Neural cell (in vitro differentiated cells): ENCODE results near the gene FAM219A. TPM values are rescaled to one million over a fixed set of nuclear protein-coding genes. Genes with fewer than 3 reads are reported as not detected.

Experiments used
- H2AFZ ChIP-seq: fragments of 200-600, 300-800 bp; sonication (generic), shearing (Covaris generic); 2 replicates; pipeline ENCODE4 v1.6.0; 2014; ENCODE audit warnings: low read depth, mild to moderate bottlenecking, antibody characterized with exemption, low read length, moderate library complexity
- H3F3A ChIP-seq: fragments of 200-600 bp; shearing (Covaris generic); 2 replicates; pipeline ENCODE4 v1.6.1; 2016; ENCODE audit warnings: mild to moderate bottlenecking, moderate library complexity, mixed read lengths, antibody characterized with exemption, low read length; ENCODE audit not compliant: insufficient read depth, poor library complexity, severe bottlenecking
- H3K27ac ChIP-seq: fragments of 200-600, 300-800 bp; sonication (generic), shearing (Covaris generic); 2 replicates; pipeline ENCODE4 v1.5.1; 2014; ENCODE audit warnings: mild to moderate bottlenecking, low read length, moderate library complexity
- H3K27me3 ChIP-seq: fragments of 300-800, 200-600 bp; sonication (generic), shearing (Covaris generic); 2 replicates; pipeline ENCODE4 v1.6.0; 2014; ENCODE audit warnings: mild to moderate bottlenecking, low read depth, low read length, moderate library complexity; ENCODE audit not compliant: insufficient read depth
- H3K36me3 ChIP-seq: fragments of 300-800, 200-600 bp; sonication (generic), shearing (Covaris generic); 2 replicates; pipeline ENCODE4 v1.5.1; 2014; ENCODE audit warnings: mild to moderate bottlenecking, antibody characterized with exemption, low read length, moderate library complexity; ENCODE audit not compliant: insufficient read depth
- H3K4me2 ChIP-seq: fragments of 300-800, 200-600 bp; sonication (generic), shearing (Covaris generic); 2 replicates; pipeline ENCODE4 v1.6.0; 2014; ENCODE audit warnings: mild to moderate bottlenecking, low read length
- H3K4me3 ChIP-seq: fragments of 300-800, 200-600 bp; sonication (generic), shearing (Covaris generic); 2 replicates; pipeline ENCODE4 v1.5.1; 2014; ENCODE audit warnings: mild to moderate bottlenecking, low read length, moderate library complexity
- H3K79me2 ChIP-seq: fragments of 200-600 bp; shearing (Covaris generic); replicated peaks from 2 replicates; pipeline ENCODE4 v1.6.0; 2014; ENCODE audit warnings: mild to moderate bottlenecking, low read length, moderate library complexity; ENCODE audit not compliant: insufficient read depth
- H3K9ac ChIP-seq: fragments of 300-800, 200-600 bp; sonication (generic), shearing (Covaris generic); 2 replicates; pipeline ENCODE4 v1.6.1; 2016; ENCODE audit warnings: mild to moderate bottlenecking, low read length, mixed read lengths
- H3K9me2 ChIP-seq: fragments of 200-600 bp; shearing (Covaris generic); 2 replicates; pipeline ENCODE4 v1.6.1; 2016; ENCODE audit warnings: mild to moderate bottlenecking, low read length, mixed read lengths; ENCODE audit not compliant: insufficient read depth
- H3K9me3 ChIP-seq: fragments of 200-600, 300-800 bp; sonication (generic), shearing (Covaris generic); 2 replicates; pipeline ENCODE4 v1.6.1; 2016; ENCODE audit warnings: mild to moderate bottlenecking, mixed run types, low read length, moderate library complexity, mixed read lengths
- H4K20me1 ChIP-seq: fragments of 200-600 bp; shearing (Covaris generic); 2 replicates; pipeline ENCODE4 v1.6.1; 2016; ENCODE audit warnings: mild to moderate bottlenecking, mixed run types; ENCODE audit not compliant: insufficient read depth
- EP300 ChIP-seq: fragments of 450-650 bp; conservative IDR thresholded peaks from 2 replicates; pipeline ENCODE4 v1.6.1; 2014; ENCODE audit warnings: antibody characterized with exemption, mild to moderate bottlenecking, moderate library complexity; ENCODE audit not compliant: poor library complexity, severe bottlenecking
- EZH2 ChIP-seq: fragments of 200-600, 300-800 bp; shearing (Covaris generic), sonication (generic); IDR thresholded peaks from 2 replicates; pipeline ENCODE4 v1.6.1; 2014; ENCODE audit warnings: antibody characterized with exemption, low read length, borderline replicate concordance, mild to moderate bottlenecking; ENCODE audit not compliant: insufficient read depth, poor library complexity, severe bottlenecking
- MXI1 ChIP-seq: fragments of 450-650 bp; conservative IDR thresholded peaks from 2 replicates; pipeline ENCODE4 v1.6.1; 2014; ENCODE audit warnings: antibody characterized with exemption, mild to moderate bottlenecking; ENCODE audit not compliant: poor library complexity, severe bottlenecking
- POLR2AphosphoS5 ChIP-seq: IDR thresholded peaks from 2 replicates; pipeline ENCODE4 v1.6.1; 2012
- RAD21 ChIP-seq: fragments of 450-650 bp; conservative IDR thresholded peaks from 2 replicates; pipeline ENCODE4 v1.6.1; 2014; ENCODE audit warnings: antibody characterized with exemption, mild to moderate bottlenecking, moderate library complexity
- SMC3 ChIP-seq: fragments of 450-650 bp; conservative IDR thresholded peaks from 2 replicates; pipeline ENCODE4 v1.6.1; 2014; ENCODE audit warnings: antibody characterized with exemption, mild to moderate bottlenecking, moderate library complexity; ENCODE audit not compliant: poor library complexity
- TAF1 ChIP-seq: IDR thresholded peaks from 2 replicates; pipeline ENCODE4 v1.6.1; 2012; ENCODE audit warnings: low read depth
- polyA plus RNA-seq: library from polyadenylated mRNA; depleted of rRNA; stranded (reverse); fragments of >200 nt; gene quantifications from 2 replicates; pipeline ENCODE4 v1.2.3, GENCODE V29; 2014
- TF ChIP-seq, protein P1 (sequence below): IDR thresholded peaks from 2 replicates; pipeline ENCODE4 v1.6.1; 2012; ENCODE audit warnings: borderline replicate concordance
- TF ChIP-seq, protein P2 (sequence below): fragments of 450-650 bp; IDR thresholded peaks from 2 replicates; pipeline ENCODE4 v1.5.1; 2014; ENCODE audit warnings: antibody characterized with exemption, mild to moderate bottlenecking, moderate library complexity; ENCODE audit not compliant: poor library complexity, severe bottlenecking

The FAM219A gene
- polyA plus RNA-seq, 1 donor from 2014 or later, result 56.6 TPM

DNA sequence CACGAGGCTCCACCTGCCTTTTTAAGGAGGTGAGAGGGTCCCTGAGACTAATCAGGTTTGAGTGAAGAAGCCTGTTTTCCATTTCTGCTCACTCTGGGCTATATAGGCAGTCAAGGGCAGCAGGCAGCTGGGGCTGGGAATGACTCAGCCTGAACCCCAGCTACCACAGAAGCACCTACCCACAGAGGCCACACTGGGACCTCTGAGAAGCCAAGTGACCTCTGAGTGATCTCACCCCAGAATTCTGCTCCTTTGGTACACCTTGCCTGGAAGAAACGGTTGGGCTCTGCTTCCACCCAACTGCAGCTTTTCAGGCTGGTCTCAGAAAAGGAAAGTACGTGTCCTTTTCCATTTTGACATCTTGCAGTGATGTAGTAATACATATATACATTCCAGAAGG lies 6.8 kb downstream of the FAM219A start:
- no peaks in the 10 kb centered on the region for H3K9me2 ChIP-seq
- H3K27ac ChIP-seq, result no peak overlapping the region
- no peaks in the 10 kb centered on the region for H3K9me3 ChIP-seq
- no peak overlapping the region for H3K9ac ChIP-seq
- H4K20me1 ChIP-seq, result no peaks in the 10 kb centered on the region
- H3K27me3 ChIP-seq, result no peaks in the 10 kb centered on the region
- no peak overlapping the region for H3K4me2 ChIP-seq
- no peak for TF ChIP-seq RAD21
- TF ChIP-seq TAF1, result no peak
- no peak for TF ChIP-seq MXI1
- no peak for TF ChIP-seq EZH2
- TF ChIP-seq, protein P1, sequence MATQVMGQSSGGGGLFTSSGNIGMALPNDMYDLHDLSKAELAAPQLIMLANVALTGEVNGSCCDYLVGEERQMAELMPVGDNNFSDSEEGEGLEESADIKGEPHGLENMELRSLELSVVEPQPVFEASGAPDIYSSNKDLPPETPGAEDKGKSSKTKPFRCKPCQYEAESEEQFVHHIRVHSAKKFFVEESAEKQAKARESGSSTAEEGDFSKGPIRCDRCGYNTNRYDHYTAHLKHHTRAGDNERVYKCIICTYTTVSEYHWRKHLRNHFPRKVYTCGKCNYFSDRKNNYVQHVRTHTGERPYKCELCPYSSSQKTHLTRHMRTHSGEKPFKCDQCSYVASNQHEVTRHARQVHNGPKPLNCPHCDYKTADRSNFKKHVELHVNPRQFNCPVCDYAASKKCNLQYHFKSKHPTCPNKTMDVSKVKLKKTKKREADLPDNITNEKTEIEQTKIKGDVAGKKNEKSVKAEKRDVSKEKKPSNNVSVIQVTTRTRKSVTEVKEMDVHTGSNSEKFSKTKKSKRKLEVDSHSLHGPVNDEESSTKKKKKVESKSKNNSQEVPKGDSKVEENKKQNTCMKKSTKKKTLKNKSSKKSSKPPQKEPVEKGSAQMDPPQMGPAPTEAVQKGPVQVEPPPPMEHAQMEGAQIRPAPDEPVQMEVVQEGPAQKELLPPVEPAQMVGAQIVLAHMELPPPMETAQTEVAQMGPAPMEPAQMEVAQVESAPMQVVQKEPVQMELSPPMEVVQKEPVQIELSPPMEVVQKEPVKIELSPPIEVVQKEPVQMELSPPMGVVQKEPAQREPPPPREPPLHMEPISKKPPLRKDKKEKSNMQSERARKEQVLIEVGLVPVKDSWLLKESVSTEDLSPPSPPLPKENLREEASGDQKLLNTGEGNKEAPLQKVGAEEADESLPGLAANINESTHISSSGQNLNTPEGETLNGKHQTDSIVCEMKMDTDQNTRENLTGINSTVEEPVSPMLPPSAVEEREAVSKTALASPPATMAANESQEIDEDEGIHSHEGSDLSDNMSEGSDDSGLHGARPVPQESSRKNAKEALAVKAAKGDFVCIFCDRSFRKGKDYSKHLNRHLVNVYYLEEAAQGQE, result no peak
- no peak for TF ChIP-seq POLR2AphosphoS5
- no peak for TF ChIP-seq EP300
- TF ChIP-seq SMC3, result no peak
- TF ChIP-seq, protein P2, sequence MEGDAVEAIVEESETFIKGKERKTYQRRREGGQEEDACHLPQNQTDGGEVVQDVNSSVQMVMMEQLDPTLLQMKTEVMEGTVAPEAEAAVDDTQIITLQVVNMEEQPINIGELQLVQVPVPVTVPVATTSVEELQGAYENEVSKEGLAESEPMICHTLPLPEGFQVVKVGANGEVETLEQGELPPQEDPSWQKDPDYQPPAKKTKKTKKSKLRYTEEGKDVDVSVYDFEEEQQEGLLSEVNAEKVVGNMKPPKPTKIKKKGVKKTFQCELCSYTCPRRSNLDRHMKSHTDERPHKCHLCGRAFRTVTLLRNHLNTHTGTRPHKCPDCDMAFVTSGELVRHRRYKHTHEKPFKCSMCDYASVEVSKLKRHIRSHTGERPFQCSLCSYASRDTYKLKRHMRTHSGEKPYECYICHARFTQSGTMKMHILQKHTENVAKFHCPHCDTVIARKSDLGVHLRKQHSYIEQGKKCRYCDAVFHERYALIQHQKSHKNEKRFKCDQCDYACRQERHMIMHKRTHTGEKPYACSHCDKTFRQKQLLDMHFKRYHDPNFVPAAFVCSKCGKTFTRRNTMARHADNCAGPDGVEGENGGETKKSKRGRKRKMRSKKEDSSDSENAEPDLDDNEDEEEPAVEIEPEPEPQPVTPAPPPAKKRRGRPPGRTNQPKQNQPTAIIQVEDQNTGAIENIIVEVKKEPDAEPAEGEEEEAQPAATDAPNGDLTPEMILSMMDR, result no peak
- H3K36me3 ChIP-seq, result no peaks in the 10 kb centered on the region
- peaks cover 65% of the 10 kb centered on the region for H3K79me2 ChIP-seq
- H2AFZ ChIP-seq, result no peak overlapping the region
- no peaks in the 10 kb centered on the region for H3F3A ChIP-seq
- no peak overlapping the region for H3K4me3 ChIP-seq

DNA sequence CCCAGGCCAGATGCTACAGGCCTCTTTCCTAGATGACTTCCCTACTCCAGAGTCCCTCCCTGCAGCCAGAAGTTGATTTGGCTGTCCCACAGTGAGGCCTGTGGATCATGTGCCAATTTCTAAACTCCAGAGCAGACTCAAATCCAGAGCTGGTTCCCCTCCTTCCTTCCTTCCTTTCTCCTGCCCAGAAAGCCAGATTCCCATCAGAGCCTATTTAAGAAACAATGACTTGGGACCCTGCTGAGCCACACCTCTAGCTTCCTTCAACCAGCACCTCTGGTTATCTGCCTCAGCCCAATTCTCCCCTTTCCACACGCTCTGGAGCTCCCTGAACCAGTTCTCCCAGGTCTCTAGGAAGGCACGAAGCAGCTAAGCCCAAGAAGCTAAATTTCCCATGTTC lies 7.2 kb downstream of the FAM219A start:
- Histone ChIP-seq H2AFZ (no peak overlapping the region), H3K4me3 (no peak overlapping the region), H3K9me3 (no peaks in the 10 kb centered on the region), H3K9me2 (no peaks in the 10 kb centered on the region), H3K27me3 (no peaks in the 10 kb centered on the region), H3K9ac (no peak overlapping the region), H3K36me3 (no peaks in the 10 kb centered on the region), H4K20me1 (no peaks in the 10 kb centered on the region), H3K4me2 (no peak overlapping the region), H3K79me2 (peaks cover 61% of the 10 kb centered on the region), H3F3A (no peaks in the 10 kb centered on the region), H3K27ac (no peak overlapping the region)
- TF ChIP-seq EZH2 (no peak), SMC3 (no peak), EP300 (no peak), TAF1 (no peak), RAD21 (no peak), POLR2AphosphoS5 (no peak), MXI1 (no peak)
- TF ChIP-seq, protein P2, result no peak
- TF ChIP-seq, protein P1, result no peak
